Left cardiac atrium (tissue), 4 donors: Measurements from ENCODE around the gene TMEM151B. TPM values are rescaled to one million over a fixed set of nuclear protein-coding genes. Genes with fewer than 3 reads are reported as not detected.
"Not testable (repeated sequence)": the region's sequence is repeated elsewhere in the genome, so short reads cannot be mapped to it uniquely, and the experiment has no call there.

ENCODE experiments used
- ATAC-seq, 2 donors: fragments of 200-7000 bp; cut with Tn5 transposase; one replicate each; pipeline ENCODE4 v1.9.1; 2020; ENCODE audit warnings: mild to moderate bottlenecking in 2 of 2, moderate library complexity in 2 of 2
- DNase-seq: peaks from one replicate; pipeline ENCODE4 v3.0.0-alpha.2; 2020
- intact Hi-C, 2 donors: fragments of 100-400 bp; cut with DNase I; formaldehyde crosslinking; loops; one replicate each; pipeline versions ENCODE4 v1.14.1 to v1.15.1; 2022 to 2023
- total RNA-seq, 2 donors: library from RNA; stranded (reverse); fragmentation: NEBNext Ultra II Directional; extraction: Animal tissue kit (Norgen Biotek cat#: 25700); gene quantifications; one replicate each; pipeline ENCODE4 v1.2.1, GENCODE V29; 2021
- donor health status: DM: no; HTN: yes; CAD: no.
- donor health status: DM: no; HTN: yes; CAD: no; lungs with severe emphysema.
- donor health status: DM: yes; HTN: yes; CAD: no.
- donor health status: Dilated cardiomyopathy.

Gene TMEM151B
- total RNA-seq, 2 donors from 2014 or later: 0.05 TPM; not detected in 1

GRCh38 chr6:44309631-44310030, 39.4 kb downstream of the TMEM151B start:
- intact Hi-C loops: no loop called here
- no peak for DNase-seq
- no peak for ATAC-seq

- intact Hi-C loops: no loop called here
- ATAC-seq (no peak), DNase-seq (no peak)
Measured at GRCh38 chr6:44310241-44310640, 40.0 kb downstream of the TMEM151B start.

GRCh38 chr6:44311304-44311703, 41.1 kb downstream of the TMEM151B start:
- no peak for ATAC-seq
- intact Hi-C loops: no loop called here
- DNase-seq: no peak

GRCh38 chr6:44311767-44312166, 41.5 kb downstream of the TMEM151B start:
- DNase-seq (no peak), ATAC-seq (no peak)
- intact Hi-C loops: no loop called here

- intact Hi-C loops: no loop called here
- DNase-seq (peak; percentile 89), ATAC-seq (peak; percentile 94 to 98)
Measured at GRCh38 chr6:44312901-44313788, 42.9 kb downstream of the TMEM151B start, which contains the start of gene AARS2. Gene AARS2, minus strand, starts transcription at chr6:44313347. Its CDS starts 24 bp downstream, at chr6:44313323.

GRCh38 chr6:44314657-44315056, 44.4 kb downstream of the TMEM151B start:
- DNase-seq, intact Hi-C loops, ATAC-seq: not testable (repeated sequence)

- intact Hi-C loops: no loop called here
- no peak for ATAC-seq
- DNase-seq: no peak
Measured at GRCh38 chr6:44315516-44315915, 45.3 kb downstream of the TMEM151B start.

- intact Hi-C loops: no loop called here
- DNase-seq: no peak
Measured at GRCh38 chr6:44315951-44316350, 45.7 kb downstream of the TMEM151B start.

GRCh38 chr6:44316481-44316880, 46.2 kb downstream of the TMEM151B start:
- ATAC-seq (no peak), DNase-seq (no peak)
- intact Hi-C loops: no loop called here

More at GRCh38 chr6:44315951-44316350, 45.7 kb downstream of the TMEM151B start:
- ATAC-seq: no peak

- ATAC-seq, intact Hi-C loops: not testable (repeated sequence)
Measured at GRCh38 chr6:44317136-44317631, 46.9 kb downstream of the TMEM151B start.

GRCh38 chr6:44321210-44321609, 51.0 kb downstream of the TMEM151B start:
- no peak for ATAC-seq
- DNase-seq: no peak
- intact Hi-C loops: no loop called here

More at GRCh38 chr6:44317136-44317631, 46.9 kb downstream of the TMEM151B start:
- not testable (repeated sequence) for DNase-seq

- ATAC-seq: no peak
- no peak for DNase-seq
- intact Hi-C loops: no loop called here
Measured at GRCh38 chr6:44327096-44327495, 56.8 kb downstream of the TMEM151B start.

GRCh38 chr6:44327760-44328159, 57.5 kb downstream of the TMEM151B start:
- ATAC-seq (no peak), DNase-seq (no peak)
- intact Hi-C loops: no loop called here

- intact Hi-C loops, DNase-seq, ATAC-seq: not testable (repeated sequence)
Measured at GRCh38 chr6:44328203-44328602, 58.0 kb downstream of the TMEM151B start.

- ATAC-seq: no peak
- intact Hi-C loops: loop anchor here (5.0 to 10.0 kb wide), 3 partner anchors 53 to 175 kb away; partner anchors contain the start of gene CAPN11 (in 1 of the 2)
Measured at GRCh38 chr6:44329858-44330257, 59.6 kb downstream of the TMEM151B start.

GRCh38 chr6:44332585-44332984, 62.3 kb downstream of the TMEM151B start:
- DNase-seq (no peak), ATAC-seq (no peak)
- intact Hi-C loops: loop anchor here (5.0 to 10.0 kb wide), 3 partner anchors 55 to 178 kb away; partner anchors contain the start of gene CAPN11 (in 1 of the 2)

More at GRCh38 chr6:44329858-44330257, 59.6 kb downstream of the TMEM151B start:
- no peak for DNase-seq

GRCh38 chr6:44333273-44333919, 63.1 kb downstream of the TMEM151B start:
- peak in 1 of 2 donors; percentile 15 for ATAC-seq
- intact Hi-C loops: loop anchor here (5.0 to 10.0 kb wide), 3 partner anchors 56 to 179 kb away; partner anchors contain the start of gene CAPN11 (in 1 of the 2)

GRCh38 chr6:44333942-44334341, 63.7 kb downstream of the TMEM151B start:
- intact Hi-C loops: loop anchor here (5.0 to 10.0 kb wide), 3 partner anchors 57 to 179 kb away; partner anchors contain the start of gene CAPN11 (in 1 of the 2)
- ATAC-seq (no peak), DNase-seq (no peak)

More at GRCh38 chr6:44333273-44333919, 63.1 kb downstream of the TMEM151B start:
- no peak for DNase-seq

- intact Hi-C loops: loop anchor here (2.0 to 10.0 kb wide), 4 partner anchors 69 to 238 kb away; partner anchors contain the start of gene CAPN11 (in 1 of the 2)
- ATAC-seq (no peak), DNase-seq (no peak)
Measured at GRCh38 chr6:44335631-44336030, 65.4 kb downstream of the TMEM151B start.
